Measurements from ENCODE around the gene PCNX2.
"Not testable (repeated sequence)": the region's sequence is repeated elsewhere in the genome, so short reads cannot be mapped to it uniquely, and the experiment has no call there.

The PCNX2 gene

GRCh38 chr1:233144434-233144833, 151.1 kb downstream of the PCNX2 start:
- DNase-seq, result no peak

GRCh38 chr1:233143241-233143640, 152.3 kb downstream of the PCNX2 start:
- no peak for DNase-seq

- DNase-seq, result no peak
Observed at GRCh38 chr1:233140974-233141373, 154.6 kb downstream of the PCNX2 start.

- DNase-seq, result no peak
Observed at GRCh38 chr1:233140499-233140898, 155.0 kb downstream of the PCNX2 start.

GRCh38 chr1:233138788-233139585, 156.5 kb downstream of the PCNX2 start:
- no peak for DNase-seq

- no peak for DNase-seq
Observed at GRCh38 chr1:233135833-233136232, 159.7 kb downstream of the PCNX2 start.

- DNase-seq, result no peak
Observed at GRCh38 chr1:233132445-233132844, 163.1 kb downstream of the PCNX2 start.

- not testable (repeated sequence) for DNase-seq
Observed at GRCh38 chr1:233129031-233129430, 166.5 kb downstream of the PCNX2 start.

GRCh38 chr1:233127157-233127556, 168.4 kb downstream of the PCNX2 start:
- no peak for DNase-seq

GRCh38 chr1:233122779-233123178, 172.7 kb downstream of the PCNX2 start:
- DNase-seq, result no peak

GRCh38 chr1:233121947-233122559, 173.5 kb downstream of the PCNX2 start:
- no peak for DNase-seq

- no peak for DNase-seq
Observed at GRCh38 chr1:233114860-233115259, 180.7 kb downstream of the PCNX2 start.

- DNase-seq, result no peak
Observed at GRCh38 chr1:233114159-233114558, 181.4 kb downstream of the PCNX2 start.

- no peak for DNase-seq
Observed at GRCh38 chr1:233113009-233113879, 182.3 kb downstream of the PCNX2 start.

GRCh38 chr1:233112186-233113008, 183.1 kb downstream of the PCNX2 start:
- no peak for DNase-seq

- DNase-seq, result no peak
Observed at GRCh38 chr1:233111731-233112130, 183.8 kb downstream of the PCNX2 start.

GRCh38 chr1:233109096-233109495, 186.4 kb downstream of the PCNX2 start:
- DNase-seq, result no peak

GRCh38 chr1:233107716-233108130, 187.8 kb downstream of the PCNX2 start:
- not testable (repeated sequence) for DNase-seq

- DNase-seq, result no peak
Observed at GRCh38 chr1:233107130-233107660, 188.3 kb downstream of the PCNX2 start.

- no peak for DNase-seq
Observed at GRCh38 chr1:233105225-233105624, 190.3 kb downstream of the PCNX2 start.

GRCh38 chr1:233102341-233102740, 193.2 kb downstream of the PCNX2 start:
- no peak for DNase-seq

- no peak for DNase-seq
Observed at GRCh38 chr1:233097959-233098580, 197.5 kb downstream of the PCNX2 start.
